ENCODE measurements around the gene TBL1X.
"Not testable (repeated sequence)": the region's sequence is repeated elsewhere in the genome, so short reads cannot be mapped to it uniquely, and the experiment has no call there.

The TBL1X gene

GRCh38 chrX:9532349-9532748 is 67.5 kb downstream of the TBL1X start:
- no peak for FAIRE-seq

GRCh38 chrX:9533611-9534010 is 68.8 kb downstream of the TBL1X start:
- FAIRE-seq: no peak
- DNase-seq (ENCODE audit: low spot score): no peak

More at GRCh38 chrX:9532349-9532748, 67.5 kb downstream of the TBL1X start:
- no peak for DNase-seq (ENCODE audit: low spot score)

GRCh38 chrX:9534686-9535085 is 69.8 kb downstream of the TBL1X start:
- DNase-seq (ENCODE audit: low spot score) (no peak), FAIRE-seq (no peak)

GRCh38 chrX:9535101-9535500 is 70.2 kb downstream of the TBL1X start:
- no peak for FAIRE-seq
- no peak for DNase-seq (ENCODE audit: low spot score)

GRCh38 chrX:9536156-9536555 is 71.3 kb downstream of the TBL1X start:
- DNase-seq (ENCODE audit: low spot score); FAIRE-seq: not testable (repeated sequence)

GRCh38 chrX:9537781-9538180 is 72.9 kb downstream of the TBL1X start:
- no peak for FAIRE-seq

GRCh38 chrX:9538544-9539045 is 73.7 kb downstream of the TBL1X start:
- no peak for FAIRE-seq
- no peak for DNase-seq (ENCODE audit: low spot score)

More at GRCh38 chrX:9537781-9538180, 72.9 kb downstream of the TBL1X start:
- DNase-seq (ENCODE audit: low spot score): no peak

DNA sequence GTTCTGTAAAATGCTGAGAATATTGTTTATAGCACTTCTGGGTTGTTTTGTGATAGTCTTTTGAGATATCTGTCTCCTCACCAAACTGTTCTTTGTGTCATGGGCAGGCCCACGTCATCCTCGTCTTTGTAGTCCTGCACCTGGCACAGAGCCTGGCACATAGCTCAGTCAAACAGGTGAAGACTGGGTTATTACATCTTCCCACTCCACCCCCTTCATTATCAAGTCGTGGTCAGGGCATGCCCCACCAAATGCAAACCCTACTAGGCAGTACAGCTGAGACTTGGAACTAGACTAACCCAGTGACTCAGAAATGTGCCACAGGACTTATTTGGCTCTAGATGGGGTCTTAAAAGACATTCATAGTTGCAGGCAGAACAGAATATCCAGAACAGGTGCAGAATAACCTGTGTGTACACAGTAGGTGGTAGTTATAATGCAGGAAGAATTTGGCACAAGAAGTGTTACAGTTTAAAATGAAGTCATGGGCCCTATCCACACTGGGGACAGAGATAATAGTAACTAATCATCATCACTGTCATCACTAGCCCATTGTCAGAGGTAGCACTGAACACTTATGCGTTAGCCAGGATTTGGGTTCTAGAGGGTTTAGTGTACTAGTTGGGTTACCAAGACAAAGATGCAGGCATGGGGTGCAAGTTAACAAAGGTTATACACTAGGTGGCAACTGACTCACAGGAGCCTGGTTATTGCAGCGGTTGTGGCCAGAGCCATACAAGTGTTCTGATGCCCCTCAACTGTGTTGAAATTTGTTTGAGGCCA is 74.9 kb downstream of the TBL1X start:
- DNase-seq (ENCODE audit: low spot score): no peak
- FAIRE-seq: no peak

GRCh38 chrX:9542106-9542760 is 77.4 kb downstream of the TBL1X start:
- no peak for DNase-seq (ENCODE audit: low spot score)
- FAIRE-seq: no peak

DNA sequence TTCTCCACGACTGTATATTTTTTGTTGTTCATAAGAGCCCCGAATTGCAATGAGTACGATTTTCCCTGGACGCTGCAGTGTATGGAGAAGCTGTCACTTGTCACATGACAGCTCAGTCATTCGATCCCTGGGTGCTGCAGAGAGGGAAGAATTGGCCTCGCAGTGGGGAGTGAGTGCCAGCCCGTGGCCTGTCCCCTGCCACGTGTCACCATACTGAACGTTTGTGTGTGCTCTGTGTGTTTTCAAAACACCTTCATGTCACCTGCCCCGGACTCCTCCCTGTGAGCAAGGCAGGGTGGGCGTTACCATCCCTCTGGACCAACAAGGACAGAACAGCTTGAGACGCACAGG is 77.9 kb downstream of the TBL1X start:
- FAIRE-seq (no peak), DNase-seq (ENCODE audit: low spot score) (no peak)

GRCh38 chrX:9555354-9555753 is 90.5 kb downstream of the TBL1X start:
- DNase-seq (ENCODE audit: low spot score): no peak
- FAIRE-seq: no peak

DNA sequence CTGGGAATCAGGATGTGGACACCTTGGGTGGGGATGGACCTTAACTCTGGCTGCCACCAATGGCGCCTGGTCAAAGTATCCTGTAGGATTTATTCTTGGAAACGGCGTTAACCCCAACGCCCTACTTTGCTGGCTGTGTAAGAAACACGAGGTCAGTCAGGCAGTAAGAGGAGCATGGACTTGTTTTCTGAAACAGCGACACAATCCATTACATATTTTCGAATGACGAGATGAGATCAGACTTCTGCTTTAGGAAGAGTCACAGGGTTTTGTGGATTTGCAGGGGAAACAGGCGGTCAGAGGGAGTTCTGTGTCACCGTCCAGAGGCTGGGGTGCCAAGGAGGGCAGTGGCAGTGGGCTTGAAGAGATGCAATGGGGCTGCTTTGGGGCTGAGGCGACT is 92.2 kb downstream of the TBL1X start:
- DNase-seq (ENCODE audit: low spot score): peak; percentile 7
- FAIRE-seq: no peak

- no peak for DNase-seq (ENCODE audit: low spot score)
- FAIRE-seq: no peak
Observed at GRCh38 chrX:9557521-9557920, 92.7 kb downstream of the TBL1X start.

- FAIRE-seq: no peak
Observed at GRCh38 chrX:9558615-9559014, 93.8 kb downstream of the TBL1X start.

DNA sequence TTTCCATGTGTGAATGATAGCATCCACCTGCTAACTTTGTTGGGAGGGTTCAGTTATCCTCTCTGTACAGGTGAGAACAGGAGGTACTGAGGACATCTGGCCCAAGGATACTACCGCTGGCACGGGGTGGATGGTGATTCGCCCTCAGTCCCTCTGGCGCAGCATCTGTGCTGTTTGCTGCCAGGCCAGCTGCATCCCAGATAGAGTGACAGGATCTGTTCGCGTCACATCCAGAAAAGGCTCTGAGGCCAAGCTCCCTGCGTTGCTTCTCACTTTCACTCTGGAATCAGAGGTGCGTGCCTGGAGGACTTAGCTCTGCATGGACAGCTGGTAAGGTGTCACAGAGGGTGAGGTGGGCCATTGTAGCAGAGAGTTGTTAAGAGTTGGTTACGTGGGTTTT is 95.4 kb downstream of the TBL1X start:
- DNase-seq (ENCODE audit: low spot score) (no peak), FAIRE-seq (no peak)

More at GRCh38 chrX:9558615-9559014, 93.8 kb downstream of the TBL1X start:
- no peak for DNase-seq (ENCODE audit: low spot score)

DNA sequence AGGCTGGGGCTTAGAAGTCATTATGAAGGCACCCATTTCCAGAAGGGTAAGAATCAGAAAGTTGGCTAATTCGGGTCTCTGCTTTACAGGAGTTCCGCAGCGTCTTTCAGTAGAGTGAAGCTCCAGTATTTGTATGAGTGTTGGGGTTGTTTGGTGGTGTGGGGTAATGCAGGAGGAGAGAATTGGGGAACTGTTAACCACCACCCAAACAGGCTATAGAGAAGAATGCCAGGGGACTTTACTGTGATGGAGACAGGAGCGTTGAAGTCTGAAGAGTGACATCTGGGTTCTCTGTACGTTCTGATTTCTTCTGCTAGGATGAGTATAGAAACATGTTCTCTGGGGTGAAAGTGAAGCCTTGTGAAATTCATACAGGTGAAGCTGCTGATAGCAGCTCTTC is 96.3 kb downstream of the TBL1X start:
- DNase-seq (ENCODE audit: low spot score): no peak
- FAIRE-seq: no peak

GRCh38 chrX:9562851-9563250 is 98.0 kb downstream of the TBL1X start:
- FAIRE-seq (peak; percentile 89), DNase-seq (ENCODE audit: low spot score) (peak; percentile 90)

DNA sequence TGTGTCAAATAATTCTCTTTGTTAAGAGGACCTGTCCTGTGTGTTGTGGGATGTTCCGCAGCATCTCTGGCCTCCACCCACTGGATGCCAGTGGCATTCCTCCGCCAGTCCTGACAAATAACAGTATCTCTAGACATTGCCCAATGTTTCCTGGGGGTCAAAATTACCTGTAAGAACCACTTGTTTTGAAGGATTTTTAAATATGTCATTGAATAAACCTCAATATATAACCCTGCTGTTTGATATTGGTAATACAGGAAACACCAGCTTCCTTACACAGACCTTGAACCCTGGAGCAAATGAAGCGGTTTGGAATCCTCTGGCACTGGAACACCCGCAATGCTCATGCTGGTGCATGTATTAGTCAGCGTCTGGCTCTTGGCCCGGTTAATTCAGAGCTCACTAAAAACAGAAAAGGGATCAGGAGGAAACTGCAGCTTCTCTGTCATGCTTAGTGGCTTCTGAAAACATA is 101.3 kb downstream of the TBL1X start:
- peak; percentile 82 for DNase-seq (ENCODE audit: low spot score)
- peak; percentile 94 for FAIRE-seq

GRCh38 chrX:9569876-9570301 is 105.0 kb downstream of the TBL1X start:
- FAIRE-seq (peak; percentile 65), DNase-seq (ENCODE audit: low spot score) (peak; percentile 41)

DNA sequence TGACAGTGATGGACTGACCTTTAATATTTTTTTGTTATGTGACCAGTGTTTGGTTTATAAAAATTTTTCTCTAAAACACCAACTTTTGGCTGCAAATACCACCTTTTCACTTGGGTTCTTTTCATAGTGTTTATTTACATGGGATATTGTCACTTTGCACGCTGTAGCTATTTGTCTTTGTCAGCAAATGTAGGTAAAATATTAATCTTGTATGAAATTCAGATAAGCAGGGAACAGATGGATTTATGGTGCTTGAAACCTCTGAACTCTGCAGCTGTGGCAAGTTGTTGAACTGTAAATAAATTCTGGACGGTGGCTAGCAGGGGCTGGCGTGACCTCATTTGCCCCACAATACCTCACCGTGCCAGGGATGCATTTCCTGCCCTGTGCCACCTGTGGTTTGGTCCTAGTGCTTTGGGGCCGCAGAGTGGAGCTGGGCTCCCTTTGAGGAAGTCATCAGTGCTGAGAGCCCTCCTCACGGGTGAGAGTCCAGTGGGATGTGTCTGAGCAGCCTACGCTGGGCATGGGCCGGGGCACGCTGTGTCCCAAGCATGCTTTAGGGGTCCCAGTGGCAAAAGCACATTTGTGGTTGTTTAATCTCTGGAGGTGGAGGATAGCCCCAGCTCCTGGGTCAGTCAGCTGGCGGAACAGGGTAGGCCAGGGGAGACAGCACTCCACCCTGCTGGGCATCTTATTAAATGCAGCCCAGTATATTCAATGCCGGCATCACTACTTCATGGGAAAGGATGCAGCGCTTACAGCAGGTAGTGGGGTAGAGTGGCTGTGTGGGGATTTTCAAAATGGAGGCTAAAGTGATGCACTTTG is 108.6 kb downstream of the TBL1X start:
- FAIRE-seq (peak; percentile 85), DNase-seq (ENCODE audit: low spot score) (peak; percentile 38)

- DNase-seq (ENCODE audit: low spot score) (no peak), FAIRE-seq (no peak)
Observed at GRCh38 chrX:9576059-9576458, 111.2 kb downstream of the TBL1X start.

GRCh38 chrX:9577555-9577954 is 112.7 kb downstream of the TBL1X start:
- DNase-seq (ENCODE audit: low spot score) (no peak), FAIRE-seq (no peak)

Measured in RCC 7860 (cell line).